ENCODE data around the gene ADCY3. TPM values are rescaled to one million over a fixed set of nuclear protein-coding genes. Genes with fewer than 3 reads are reported as not detected.
"Not testable (repeated sequence)": the region's sequence is repeated elsewhere in the genome, so short reads cannot be mapped to it uniquely, and the experiment has no call there.

ADCY3 gene
- total RNA-seq, 1 donor from 2014 or later: 140 TPM

GRCh38 chr2:24838541-24838940 is 81.5 kb downstream of the ADCY3 start:
- no peak for TF ChIP-seq CTCF (IDR thresholded peaks at IDR 0.05)
- DNase-seq (ENCODE audit: low spot score in 2 of 2): no peak
- Histone ChIP-seq H3K4me3 (no peak overlapping the region), H3K9me3 (no peaks in the 10 kb centered on the region), H3K27me3 (no peaks in the 10 kb centered on the region), H3K4me1 (no peaks in the 10 kb centered on the region), H3K27ac (no peak overlapping the region), H3K36me3 (peaks cover 20 to 50% of the 10 kb centered on the region in 2 donors)
- intact Hi-C loops (cut with DNase I): no loop called here

GRCh38 chr2:24837996-24838513 is 82.0 kb downstream of the ADCY3 start:
- intact Hi-C loops (cut with DNase I): no loop called here
- H3K9me3 ChIP-seq: no peaks in the 10 kb centered on the region
- H3K36me3 ChIP-seq: peaks cover 20 to 51% of the 10 kb centered on the region in 2 donors
- H3K4me3 ChIP-seq: no peak overlapping the region
- no peaks in the 10 kb centered on the region for H3K4me1 ChIP-seq
- no peak overlapping the region for H3K27ac ChIP-seq
- DNase-seq (ENCODE audit: low spot score in 2 of 2): no peak
- no peak for TF ChIP-seq CTCF (IDR thresholded peaks at IDR 0.05)
- H3K27me3 ChIP-seq: no peaks in the 10 kb centered on the region

GRCh38 chr2:24836706-24837105 is 83.3 kb downstream of the ADCY3 start:
- H3K9me3 ChIP-seq: no peaks in the 10 kb centered on the region
- no peaks in the 10 kb centered on the region for H3K4me1 ChIP-seq
- no peak for TF ChIP-seq CTCF (IDR thresholded peaks at IDR 0.05)
- no peak overlapping the region for H3K4me3 ChIP-seq
- intact Hi-C loops (cut with DNase I): no loop called here
- H3K27ac ChIP-seq: no peak overlapping the region
- H3K27me3 ChIP-seq: no peaks in the 10 kb centered on the region
- DNase-seq (ENCODE audit: low spot score in 2 of 2): no peak
- H3K36me3 ChIP-seq: peaks cover 20 to 51% of the 10 kb centered on the region in 2 donors

GRCh38 chr2:24836206-24836605 is 83.8 kb downstream of the ADCY3 start:
- no peaks in the 10 kb centered on the region for H3K4me1 ChIP-seq
- H3K36me3 ChIP-seq: peaks cover 23 to 46% of the 10 kb centered on the region in 2 donors
- DNase-seq (ENCODE audit: low spot score in 2 of 2): no peak
- no peak overlapping the region for H3K4me3 ChIP-seq
- no peaks in the 10 kb centered on the region for H3K9me3 ChIP-seq
- H3K27me3 ChIP-seq: no peaks in the 10 kb centered on the region
- intact Hi-C loops (cut with DNase I): no loop called here
- no peak for TF ChIP-seq CTCF (IDR thresholded peaks at IDR 0.05)
- H3K27ac ChIP-seq: no peak overlapping the region

GRCh38 chr2:24835411-24835810 is 84.6 kb downstream of the ADCY3 start:
- H3K4me3 ChIP-seq; H3K27ac ChIP-seq; H3K27me3 ChIP-seq; DNase-seq (ENCODE audit: low spot score in 2 of 2); H3K9me3 ChIP-seq; H3K4me1 ChIP-seq; intact Hi-C loops (cut with DNase I): not testable (repeated sequence)
- peaks cover 21 to 44% of the 10 kb centered on the region in 2 donors for H3K36me3 ChIP-seq

GRCh38 chr2:24834733-24835395 is 85.2 kb downstream of the ADCY3 start:
- Histone ChIP-seq H3K4me1 (no peaks in the 10 kb centered on the region), H3K27me3 (no peaks in the 10 kb centered on the region), H3K4me3 (no peak overlapping the region), H3K9me3 (no peaks in the 10 kb centered on the region), H3K27ac (no peak overlapping the region), H3K36me3 (peaks cover 21 to 41% of the 10 kb centered on the region in 2 donors)
- TF ChIP-seq CTCF (IDR thresholded peaks at IDR 0.05): no peak
- intact Hi-C loops (cut with DNase I): no loop called here
- no peak for DNase-seq (ENCODE audit: low spot score in 2 of 2)
